GM12865 (cell line): ENCODE data around the gene DBT.

Source experiments
- DNase-seq: peaks from one replicate; pipeline ENCODE4 v3.0.0; 2010; ENCODE audit warnings: low read depth
- H3K4me3 ChIP-seq: 2 replicates; pipeline ENCODE4 v1.5.1; 2011; ENCODE audit warnings: mild to moderate bottlenecking, low read depth, low read length, control low read depth
- TF ChIP-seq, protein P1 (sequence below): IDR thresholded peaks from 2 replicates; pipeline ENCODE4 v1.5.1; 2011; ENCODE audit warnings: low read length, control low read depth, low read depth, inconsistent platforms; ENCODE audit not compliant: insufficient read depth; ENCODE audit errors: missing control alignments

Gene DBT

DNA sequence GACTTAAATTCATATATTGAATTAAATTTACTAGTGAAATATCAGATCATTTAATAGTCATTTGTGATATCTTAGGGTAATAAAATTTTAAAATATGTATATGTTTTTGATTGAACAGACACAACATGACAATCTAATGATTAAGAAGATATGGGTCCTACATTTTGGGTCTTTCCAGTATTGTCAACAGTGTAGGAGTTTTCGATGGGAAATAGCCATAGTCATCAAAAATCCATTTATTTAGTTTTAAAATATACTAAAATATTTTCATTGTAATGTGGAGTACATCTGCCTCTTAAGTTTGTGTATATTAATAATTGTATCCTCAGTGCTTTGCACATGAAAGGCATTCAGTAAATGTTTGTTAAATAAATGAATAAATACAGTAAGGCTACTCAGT, 102.7 kb downstream of the DBT start:
- no peak for DNase-seq
- H3K4me3 ChIP-seq: no peak overlapping the region
- TF ChIP-seq, protein P1, sequence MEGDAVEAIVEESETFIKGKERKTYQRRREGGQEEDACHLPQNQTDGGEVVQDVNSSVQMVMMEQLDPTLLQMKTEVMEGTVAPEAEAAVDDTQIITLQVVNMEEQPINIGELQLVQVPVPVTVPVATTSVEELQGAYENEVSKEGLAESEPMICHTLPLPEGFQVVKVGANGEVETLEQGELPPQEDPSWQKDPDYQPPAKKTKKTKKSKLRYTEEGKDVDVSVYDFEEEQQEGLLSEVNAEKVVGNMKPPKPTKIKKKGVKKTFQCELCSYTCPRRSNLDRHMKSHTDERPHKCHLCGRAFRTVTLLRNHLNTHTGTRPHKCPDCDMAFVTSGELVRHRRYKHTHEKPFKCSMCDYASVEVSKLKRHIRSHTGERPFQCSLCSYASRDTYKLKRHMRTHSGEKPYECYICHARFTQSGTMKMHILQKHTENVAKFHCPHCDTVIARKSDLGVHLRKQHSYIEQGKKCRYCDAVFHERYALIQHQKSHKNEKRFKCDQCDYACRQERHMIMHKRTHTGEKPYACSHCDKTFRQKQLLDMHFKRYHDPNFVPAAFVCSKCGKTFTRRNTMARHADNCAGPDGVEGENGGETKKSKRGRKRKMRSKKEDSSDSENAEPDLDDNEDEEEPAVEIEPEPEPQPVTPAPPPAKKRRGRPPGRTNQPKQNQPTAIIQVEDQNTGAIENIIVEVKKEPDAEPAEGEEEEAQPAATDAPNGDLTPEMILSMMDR: no peak

DNA sequence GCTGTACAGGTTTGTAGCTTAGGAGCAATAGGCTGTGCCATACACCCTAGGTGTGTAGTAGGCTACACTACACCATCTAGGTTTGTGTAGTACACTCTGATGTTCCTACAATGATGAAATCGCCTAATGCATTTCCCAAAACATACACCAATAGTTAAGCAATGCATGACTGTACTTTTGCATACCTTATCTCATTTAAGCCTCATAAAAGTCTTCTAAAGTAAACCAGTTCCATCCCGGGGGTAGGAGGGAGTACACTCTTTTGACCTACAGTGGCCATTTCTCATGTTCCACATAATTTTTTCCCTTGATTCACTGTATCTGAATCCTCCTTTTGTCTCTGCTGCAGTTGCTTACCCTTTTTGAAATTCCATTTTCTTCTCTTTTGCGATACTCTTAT, 104.5 kb downstream of the DBT start:
- TF ChIP-seq, protein P1: no peak
- no peak overlapping the region for H3K4me3 ChIP-seq
- DNase-seq: no peak

DNA sequence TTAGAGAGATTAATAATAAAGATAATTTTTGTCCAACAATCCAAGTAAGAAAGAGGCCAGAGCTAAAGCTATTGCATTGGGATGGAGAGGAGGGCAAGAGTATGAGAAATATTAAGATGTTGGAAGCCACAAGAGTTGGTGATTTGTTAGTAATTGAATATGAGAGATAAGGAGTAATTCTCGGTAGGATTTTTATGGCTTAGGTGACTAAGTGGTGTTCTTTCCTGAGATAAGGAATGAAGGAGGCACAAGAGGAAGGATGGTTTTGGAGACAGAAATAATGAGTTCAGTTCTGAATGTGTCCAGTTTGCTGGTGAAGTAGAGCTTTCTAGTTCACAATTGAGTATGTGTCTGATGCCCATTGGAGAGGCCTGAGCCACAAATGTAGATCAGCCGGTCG, 107.3 kb downstream of the DBT start:
- TF ChIP-seq, protein P1: no peak
- no peak for DNase-seq
- no peak overlapping the region for H3K4me3 ChIP-seq

DNA sequence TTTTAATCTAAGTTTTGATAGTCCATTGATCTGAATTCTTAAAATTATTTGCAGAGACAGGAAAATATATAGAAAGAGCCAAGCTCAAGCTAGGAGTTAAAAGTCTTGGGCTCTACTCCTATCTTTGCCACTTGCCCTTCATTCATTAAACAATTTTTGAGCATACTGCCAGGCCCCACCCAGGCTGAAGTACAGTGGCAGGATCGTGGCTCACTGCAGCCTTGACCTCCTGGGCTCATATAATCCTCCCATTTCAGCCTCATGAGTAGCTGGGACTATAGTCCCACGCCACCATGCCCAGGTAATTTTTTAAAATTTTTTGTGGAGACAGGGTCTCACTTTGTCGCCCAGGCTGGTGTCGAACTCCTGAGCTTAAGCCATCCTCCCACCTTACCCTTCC, 108.4 kb downstream of the DBT start:
- DNase-seq: no peak
- TF ChIP-seq, protein P1: no peak
- H3K4me3 ChIP-seq: no peak overlapping the region

DNA sequence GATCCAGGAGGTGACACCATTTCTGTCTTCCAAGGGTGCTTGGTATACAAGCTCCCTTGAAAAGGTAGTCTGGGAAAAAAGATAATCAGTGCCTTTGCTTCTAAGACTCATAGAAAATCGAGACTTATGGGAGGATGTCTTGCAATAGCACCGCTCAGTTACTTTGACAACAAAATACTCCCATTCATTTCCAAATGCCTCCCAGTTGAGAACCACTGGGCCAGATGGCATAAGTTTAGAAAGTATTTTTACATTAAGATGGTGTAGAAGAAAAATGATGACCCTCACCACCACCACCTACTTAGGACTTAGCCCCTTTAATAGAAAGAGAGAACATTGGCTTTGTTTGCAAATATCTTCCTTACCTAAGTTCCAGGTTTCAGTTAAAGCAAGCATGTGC, 112.0 kb downstream of the DBT start:
- H3K4me3 ChIP-seq: no peak overlapping the region
- no peak for DNase-seq
- TF ChIP-seq, protein P1: no peak
